ENCODE measurements around the gene SLC19A1.

Gene SLC19A1

GRCh38 chr21:45545236-45545570, 3.0 kb upstream of the SLC19A1 start:
- H3K4me3 ChIP-seq (replicated peaks; ENCODE audit: insufficient read depth, low read length): no peak overlapping the region
- TF ChIP-seq REST (IDR thresholded peaks at IDR 0.05; ENCODE audit: insufficient replicate concordance, low read depth) (no peak), GABPA (IDR thresholded peaks at IDR 0.05; ENCODE audit: low read depth) (no peak), POLR2AphosphoS5 (IDR thresholded peaks at IDR 0.05; ENCODE audit: low read depth) (no peak), SPI1 (IDR thresholded peaks at IDR 0.05; ENCODE audit: borderline replicate concordance, low read depth) (no peak), CTCF (IDR thresholded peaks at IDR 0.05; ENCODE audit: insufficient read depth, low read length) (no peak)
- H3K27ac ChIP-seq (replicated peaks): no peak overlapping the region
- H3K27me3 ChIP-seq (ENCODE audit: insufficient read depth, poor library complexity, severe bottlenecking): no peaks in the 10 kb centered on the region
- DNase-seq (ENCODE audit: low read depth in 1 of 2, low spot score in 1 of 2): no peak

GRCh38 chr21:45544449-45545235, 2.4 kb upstream of the SLC19A1 start:
- TF ChIP-seq REST (IDR thresholded peaks at IDR 0.05; ENCODE audit: insufficient replicate concordance, low read depth) (no peak), POLR2AphosphoS5 (IDR thresholded peaks at IDR 0.05; ENCODE audit: low read depth) (no peak), GABPA (IDR thresholded peaks at IDR 0.05; ENCODE audit: low read depth) (no peak), CTCF (IDR thresholded peaks at IDR 0.05; ENCODE audit: insufficient read depth, low read length) (no peak)
- no peak for DNase-seq (ENCODE audit: low read depth in 1 of 2, low spot score in 1 of 2)
- Histone ChIP-seq H3K4me3 (replicated peaks; ENCODE audit: insufficient read depth, low read length) (no peak overlapping the region), H3K27me3 (ENCODE audit: insufficient read depth, poor library complexity, severe bottlenecking) (no peaks in the 10 kb centered on the region), H3K27ac (replicated peaks) (no peak overlapping the region)

- no peak overlapping the region for H3K4me3 ChIP-seq (replicated peaks; ENCODE audit: insufficient read depth, low read length)
- no peaks in the 10 kb centered on the region for H3K27me3 ChIP-seq (ENCODE audit: insufficient read depth, poor library complexity, severe bottlenecking)
- no peak overlapping the region for H3K27ac ChIP-seq (replicated peaks)
- no peak for DNase-seq (ENCODE audit: low read depth in 1 of 2, low spot score in 1 of 2)
- TF ChIP-seq GABPA (IDR thresholded peaks at IDR 0.05; ENCODE audit: low read depth): no peak
- TF ChIP-seq POLR2AphosphoS5 (IDR thresholded peaks at IDR 0.05; ENCODE audit: low read depth): no peak
- no peak for TF ChIP-seq CTCF (IDR thresholded peaks at IDR 0.05; ENCODE audit: insufficient read depth, low read length)
- TF ChIP-seq REST (IDR thresholded peaks at IDR 0.05; ENCODE audit: insufficient replicate concordance, low read depth): no peak
- TF ChIP-seq SPI1 (IDR thresholded peaks at IDR 0.05; ENCODE audit: borderline replicate concordance, low read depth): no peak
These were observed 1.6 kb upstream of the SLC19A1 start for GRCh38 chr21:45543710-45544448.

All from HL-60 (cell line).